ENCODE measurements around the gene WFDC5.

DNA sequence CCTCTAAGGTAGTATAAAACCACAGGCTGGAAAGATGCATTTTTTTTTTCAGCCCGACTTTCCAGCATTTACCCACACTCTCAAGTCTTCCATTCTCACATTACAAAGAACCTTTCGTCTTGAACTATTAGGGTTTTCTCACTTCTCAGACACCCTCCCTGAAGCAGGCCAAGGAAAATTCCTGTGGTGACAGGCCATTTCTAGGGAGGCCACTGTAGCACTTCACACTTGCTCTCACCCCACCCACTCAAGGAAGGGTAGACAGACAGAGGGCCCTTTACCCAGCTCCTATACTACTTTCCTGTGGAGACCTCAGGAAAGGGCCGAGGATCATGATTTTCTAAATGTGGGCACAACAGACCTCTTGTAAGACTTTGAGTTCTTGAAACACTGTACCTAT is 41.8 kb downstream of the WFDC5 start:
- TF ChIP-seq, protein P1, sequence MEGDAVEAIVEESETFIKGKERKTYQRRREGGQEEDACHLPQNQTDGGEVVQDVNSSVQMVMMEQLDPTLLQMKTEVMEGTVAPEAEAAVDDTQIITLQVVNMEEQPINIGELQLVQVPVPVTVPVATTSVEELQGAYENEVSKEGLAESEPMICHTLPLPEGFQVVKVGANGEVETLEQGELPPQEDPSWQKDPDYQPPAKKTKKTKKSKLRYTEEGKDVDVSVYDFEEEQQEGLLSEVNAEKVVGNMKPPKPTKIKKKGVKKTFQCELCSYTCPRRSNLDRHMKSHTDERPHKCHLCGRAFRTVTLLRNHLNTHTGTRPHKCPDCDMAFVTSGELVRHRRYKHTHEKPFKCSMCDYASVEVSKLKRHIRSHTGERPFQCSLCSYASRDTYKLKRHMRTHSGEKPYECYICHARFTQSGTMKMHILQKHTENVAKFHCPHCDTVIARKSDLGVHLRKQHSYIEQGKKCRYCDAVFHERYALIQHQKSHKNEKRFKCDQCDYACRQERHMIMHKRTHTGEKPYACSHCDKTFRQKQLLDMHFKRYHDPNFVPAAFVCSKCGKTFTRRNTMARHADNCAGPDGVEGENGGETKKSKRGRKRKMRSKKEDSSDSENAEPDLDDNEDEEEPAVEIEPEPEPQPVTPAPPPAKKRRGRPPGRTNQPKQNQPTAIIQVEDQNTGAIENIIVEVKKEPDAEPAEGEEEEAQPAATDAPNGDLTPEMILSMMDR (IDR thresholded peaks at IDR 0.05; ENCODE audit: extremely low read depth in 1 of 2, insufficient read depth in 1 of 2, low read depth in 1 of 2, low read length in 2 of 2) = no peak
- no peak for TF ChIP-seq MYC (IDR thresholded peaks at IDR 0.05; ENCODE audit: low read depth, low read length)
- no peak for TF ChIP-seq POLR2AphosphoS5 (IDR thresholded peaks at IDR 0.05; ENCODE audit: insufficient read depth, low read depth, low read length)
- TF ChIP-seq POLR2A (IDR thresholded peaks at IDR 0.05; ENCODE audit: low read depth, low read length) = no peak
- no peak for TF ChIP-seq EZH2 (IDR thresholded peaks at IDR 0.05; ENCODE audit: borderline replicate concordance, low read depth, low read length, severe bottlenecking)
- TF ChIP-seq, protein P2, sequence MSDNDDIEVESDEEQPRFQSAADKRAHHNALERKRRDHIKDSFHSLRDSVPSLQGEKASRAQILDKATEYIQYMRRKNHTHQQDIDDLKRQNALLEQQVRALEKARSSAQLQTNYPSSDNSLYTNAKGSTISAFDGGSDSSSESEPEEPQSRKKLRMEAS (IDR thresholded peaks at IDR 0.05; ENCODE audit: insufficient read depth, insufficient read length) = no peak
